ENCODE data around the gene RELN.

DNA sequence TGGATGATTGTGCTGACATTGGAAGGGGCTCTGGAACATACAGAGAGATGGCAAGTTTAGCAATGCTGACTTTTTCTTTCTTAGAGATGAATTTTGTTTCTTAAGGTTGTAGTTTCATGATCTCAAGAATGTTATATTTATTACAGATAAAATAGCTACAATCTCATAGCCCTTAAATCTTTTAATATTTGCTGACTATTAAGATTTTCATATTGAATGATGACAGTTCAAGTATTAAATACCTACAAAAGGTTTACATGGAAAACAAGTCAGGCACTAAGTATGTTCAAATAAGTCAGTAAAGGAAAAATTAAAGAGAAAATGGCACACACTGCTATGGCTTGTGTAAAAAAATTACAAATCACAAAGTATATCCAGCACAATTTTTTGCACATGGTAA is 291.4 kb downstream of the RELN start:
- TF ChIP-seq POLR2A (IDR thresholded peaks at IDR 0.05; ENCODE audit: low read depth, low read length) = no peak
- TF ChIP-seq, protein P1, sequence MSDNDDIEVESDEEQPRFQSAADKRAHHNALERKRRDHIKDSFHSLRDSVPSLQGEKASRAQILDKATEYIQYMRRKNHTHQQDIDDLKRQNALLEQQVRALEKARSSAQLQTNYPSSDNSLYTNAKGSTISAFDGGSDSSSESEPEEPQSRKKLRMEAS (IDR thresholded peaks at IDR 0.05; ENCODE audit: low read depth, low read length) = no peak
- no peak for TF ChIP-seq SIX5 (IDR thresholded peaks at IDR 0.05; ENCODE audit: low read depth, low read length, severe bottlenecking)
- no peak for TF ChIP-seq CTCF (IDR thresholded peaks at IDR 0.05 in 2 of 3, conservative IDR thresholded peaks at IDR 0.05 in 1 of 3; ENCODE audit: control insufficient read depth in 2 of 3, extremely low read depth in 1 of 3, insufficient read depth in 1 of 3, low read depth in 3 of 3, low read length in 3 of 3)
- TF ChIP-seq ZNF384 (IDR thresholded peaks at IDR 0.05; ENCODE audit: borderline replicate concordance, low read depth, low read length) = no peak
- TF ChIP-seq JUND (IDR thresholded peaks at IDR 0.05; ENCODE audit: low read depth, low read length) = no peak
- no peak for TF ChIP-seq ZBTB11 (CRISPR knock-in tag; IDR thresholded peaks at IDR 0.05)
- no peak for TF ChIP-seq BCL3 (IDR thresholded peaks at IDR 0.05; ENCODE audit: borderline replicate concordance, insufficient read depth, low read depth, low read length, poor library complexity, severe bottlenecking)
- TF ChIP-seq EED (IDR thresholded peaks at IDR 0.05; ENCODE audit: low read depth) = no peak

All from GM12878 (cell line).